Duodenal mucosa (tissue), 2 donors: ENCODE results near the gene CHKA.

Experiments used
- H3K27ac ChIP-seq: one replicate; pipeline ENCODE4 v1.7.0; 2013; ENCODE audit warnings: low read depth, low read length
- H3K27me3 ChIP-seq, 2 donors: one replicate each; pipeline ENCODE4 v1.7.0; 2013; ENCODE audit warnings: low read length in 2 of 2, control low read depth in 1 of 2; ENCODE audit not compliant: insufficient read depth in 2 of 2, control insufficient read depth in 1 of 2
- H3K36me3 ChIP-seq, 2 donors: one replicate each; pipeline ENCODE4 v1.7.0; 2013; ENCODE audit warnings: low read length in 2 of 2, control low read depth in 1 of 2; ENCODE audit not compliant: insufficient read depth in 2 of 2, control insufficient read depth in 1 of 2
- H3K4me1 ChIP-seq, 2 donors: one replicate each; pipeline ENCODE4 v1.7.0; 2013; ENCODE audit warnings: low read length in 2 of 2, control low read depth in 1 of 2; ENCODE audit not compliant: insufficient read depth in 2 of 2, control insufficient read depth in 1 of 2
- H3K4me3 ChIP-seq, 2 donors: one replicate each; pipeline ENCODE4 v1.7.0; 2013; ENCODE audit warnings: low read length in 2 of 2, low read depth in 1 of 2
- H3K9ac ChIP-seq, 2 donors: one replicate each; pipeline ENCODE4 v1.7.0; 2013; ENCODE audit warnings: low read length in 2 of 2, low read depth in 1 of 2
- H3K9me3 ChIP-seq, 2 donors: one replicate each; pipeline ENCODE4 v1.7.0; 2013; ENCODE audit warnings: low read length in 2 of 2, control low read depth in 1 of 2; ENCODE audit not compliant: control insufficient read depth in 1 of 2

The CHKA gene

GRCh38 chr11:68135161-68135560 is 14.0 kb upstream of the CHKA start:
- Histone ChIP-seq H3K9ac (no peak overlapping the region), H3K9me3 (no peaks in the 10 kb centered on the region), H3K4me1 (no peaks in the 10 kb centered on the region), H3K27ac (no peak overlapping the region), H3K27me3 (no peaks in the 10 kb centered on the region), H3K4me3 (no peak overlapping the region), H3K36me3 (no peaks in the 10 kb centered on the region)

DNA sequence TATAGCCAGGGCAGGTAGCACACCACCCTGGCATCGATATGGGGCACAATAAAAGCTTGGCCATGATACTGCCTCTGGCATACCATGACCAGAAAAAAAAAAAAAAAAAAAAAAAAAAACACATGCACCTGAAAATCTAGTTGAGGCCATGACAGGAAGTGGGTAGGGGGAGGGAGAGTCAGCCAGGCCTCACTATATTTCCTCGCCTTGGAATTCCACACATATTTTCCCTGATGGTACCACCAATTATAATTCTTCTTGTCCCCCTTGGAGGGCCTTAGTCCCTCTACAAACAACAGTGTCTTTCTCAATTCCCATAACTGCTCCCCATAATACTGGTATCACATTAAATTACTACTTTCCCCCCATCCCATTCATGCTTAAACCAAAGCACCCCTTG is 12.6 kb upstream of the CHKA start:
- Histone ChIP-seq H3K27me3 (no peaks in the 10 kb centered on the region), H3K9ac (no peak overlapping the region), H3K4me1 (peaks cover 3 to 9% of the 10 kb centered on the region in 2 donors)

DNA sequence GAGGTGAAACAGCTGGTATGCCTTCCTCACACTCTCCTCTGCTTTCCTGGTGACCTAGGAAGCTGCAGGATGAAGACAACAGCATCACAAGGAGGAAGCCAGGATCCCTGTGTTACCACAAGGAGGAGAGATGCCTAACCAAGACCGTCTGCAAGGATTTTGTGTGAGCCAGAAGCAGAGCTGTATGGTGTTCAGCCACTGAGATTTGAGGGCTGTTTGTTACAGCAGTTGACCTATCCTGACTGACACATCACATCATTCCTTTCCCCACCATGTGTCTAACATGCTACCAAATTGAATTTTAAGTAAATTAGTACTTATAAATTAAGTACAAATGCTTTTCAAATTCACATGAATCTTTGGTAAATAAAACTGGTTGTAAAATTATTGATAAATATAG is 8.9 kb upstream of the CHKA start:
- H3K9ac ChIP-seq: no peak overlapping the region
- H3K27me3 ChIP-seq: no peaks in the 10 kb centered on the region
- H3K9me3 ChIP-seq: no peaks in the 10 kb centered on the region
- no peak overlapping the region for H3K4me3 ChIP-seq
- peaks cover 12 to 13% of the 10 kb centered on the region in 2 donors for H3K4me1 ChIP-seq
- H3K27ac ChIP-seq: no peak overlapping the region
- H3K36me3 ChIP-seq: no peaks in the 10 kb centered on the region

More for the DNA sequence above, 12.6 kb upstream of the CHKA start:
- Histone ChIP-seq H3K9me3 (no peaks in the 10 kb centered on the region), H3K4me3 (no peak overlapping the region), H3K36me3 (no peaks in the 10 kb centered on the region), H3K27ac (no peak overlapping the region)

DNA sequence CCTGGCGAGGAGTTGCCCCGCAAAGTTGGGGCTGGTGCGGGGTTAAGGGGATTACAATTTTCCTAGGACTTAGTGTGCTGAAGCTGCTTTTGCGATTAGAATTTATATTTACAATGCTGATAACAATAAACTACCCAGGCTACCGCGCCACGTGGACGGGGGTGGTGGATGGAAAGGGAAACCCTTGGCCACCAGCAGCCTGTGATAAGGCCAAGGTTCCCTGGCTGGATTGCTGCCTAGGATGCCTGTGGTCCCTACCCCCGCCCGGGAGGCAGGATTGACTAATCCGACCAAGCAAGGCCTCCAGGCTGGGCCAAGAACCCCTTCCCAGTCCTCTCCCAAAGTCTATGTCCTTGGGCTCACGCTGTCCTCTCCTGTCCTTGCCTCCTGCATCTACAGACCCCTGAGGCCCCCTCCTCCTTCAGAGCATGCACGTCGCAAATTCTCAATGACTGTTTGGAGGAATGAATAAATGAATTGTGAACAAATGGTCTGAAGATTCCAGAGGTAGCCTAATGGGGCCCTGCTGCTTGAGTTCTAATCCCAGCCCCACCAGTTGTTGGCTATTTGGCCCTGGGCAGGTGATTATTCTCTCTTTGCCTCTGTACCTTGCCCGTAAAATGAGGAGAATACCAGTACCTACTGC is 7.6 kb upstream of the CHKA start:
- Histone ChIP-seq H3K4me3 (peak overlapping the region; percentile 25 to 46), H3K9me3 (no peaks in the 10 kb centered on the region), H3K27me3 (no peaks in the 10 kb centered on the region), H3K9ac (peak overlapping the region; percentile 27 to 43), H3K4me1 (peaks cover 13 to 15% of the 10 kb centered on the region in 2 donors), H3K36me3 (no peaks in the 10 kb centered on the region), H3K27ac (no peak overlapping the region)

DNA sequence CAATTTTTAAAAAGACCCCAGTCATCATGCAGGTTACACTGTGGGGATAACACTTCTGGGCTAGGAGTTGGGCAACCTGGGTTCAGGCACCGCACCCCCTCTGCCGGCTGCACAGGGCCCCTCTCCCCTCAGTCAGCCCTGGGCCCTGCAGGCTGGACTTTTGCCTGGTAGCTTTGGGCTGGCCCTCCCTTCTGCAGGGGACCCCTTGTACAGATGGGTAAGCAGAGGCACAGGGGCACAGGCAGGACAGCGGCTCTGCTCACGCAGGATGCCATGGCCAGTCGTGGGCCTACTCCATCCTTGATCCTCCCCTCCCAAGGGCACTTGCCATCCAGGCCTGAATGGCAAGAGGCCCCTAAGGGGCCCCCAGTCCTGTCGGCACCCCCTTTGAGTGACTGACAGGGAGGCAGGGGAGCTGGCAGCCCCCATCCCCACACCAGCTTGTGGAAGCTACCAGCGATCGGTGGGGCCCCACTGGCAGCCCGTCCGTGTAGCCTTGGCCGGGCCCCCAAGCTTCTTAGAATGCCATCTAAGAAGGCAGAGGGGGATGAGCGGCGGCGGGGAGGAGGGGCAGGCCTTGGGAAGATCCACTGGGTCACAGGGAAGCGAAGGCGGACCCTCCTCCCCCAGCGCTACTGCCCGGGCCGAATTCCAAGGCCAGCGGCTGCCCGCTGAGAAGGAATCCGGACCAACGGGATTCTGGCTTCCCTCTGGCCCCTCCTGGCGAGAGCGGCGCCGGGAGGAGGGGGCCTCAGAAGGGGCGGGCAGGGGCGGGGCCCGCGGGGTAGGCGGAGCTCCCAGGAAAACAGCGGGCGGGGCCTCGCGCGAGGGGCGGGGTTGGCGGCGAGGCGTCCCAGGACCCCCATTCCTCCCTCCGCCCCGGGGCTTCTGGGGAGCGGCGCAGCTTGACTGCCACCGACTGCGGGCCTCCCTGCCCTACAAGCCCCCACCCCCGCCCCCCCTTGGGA is 6.8 kb upstream of the CHKA start:
- H3K36me3 ChIP-seq: no peaks in the 10 kb centered on the region
- peaks cover 13 to 19% of the 10 kb centered on the region in 2 donors for H3K4me1 ChIP-seq
- H3K4me3 ChIP-seq: peak overlapping the region; percentile 25 to 46
- H3K9ac ChIP-seq: peak overlapping the region in 1 of 2 donors; percentile 43
- H3K27ac ChIP-seq: no peak overlapping the region
- no peaks in the 10 kb centered on the region for H3K9me3 ChIP-seq
- H3K27me3 ChIP-seq: no peaks in the 10 kb centered on the region

GRCh38 chr11:68125164-68125563 is 4.0 kb upstream of the CHKA start:
- Histone ChIP-seq H3K4me3 (no peak overlapping the region), H3K27ac (no peak overlapping the region), H3K27me3 (no peaks in the 10 kb centered on the region), H3K9me3 (no peaks in the 10 kb centered on the region), H3K9ac (no peak overlapping the region), H3K36me3 (no peaks in the 10 kb centered on the region), H3K4me1 (peaks cover 20 to 30% of the 10 kb centered on the region in 2 donors)

DNA sequence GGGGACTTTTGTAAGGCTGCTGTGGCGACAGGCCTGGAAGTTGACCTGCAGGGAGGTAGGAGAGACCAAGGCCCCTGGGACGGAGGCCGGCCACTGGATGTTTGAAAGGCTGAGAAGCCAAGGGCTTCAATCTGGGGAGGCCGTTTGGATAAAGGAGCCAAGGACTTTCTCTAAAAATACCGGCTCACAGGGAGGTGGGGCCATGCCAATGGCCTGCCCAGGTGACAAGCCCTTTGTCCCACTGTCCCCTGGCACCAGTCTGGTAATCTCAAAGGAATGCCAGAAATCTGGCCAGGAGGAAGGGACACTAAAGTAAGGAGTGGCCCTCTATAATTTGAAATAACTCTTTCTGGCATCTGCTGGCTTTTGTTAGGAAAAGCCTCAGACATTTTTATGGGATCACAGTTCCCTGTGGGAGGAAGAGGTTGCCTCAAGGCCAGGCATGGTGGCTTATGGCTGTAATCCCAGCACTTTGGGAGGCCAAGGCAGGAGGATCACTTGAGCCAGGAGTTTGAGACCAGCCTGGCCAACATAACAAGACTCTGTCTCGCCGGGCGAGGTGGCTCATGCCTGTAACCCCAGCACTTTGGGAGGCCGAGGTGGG is 1.9 kb upstream of the CHKA start:
- Histone ChIP-seq H3K36me3 (no peaks in the 10 kb centered on the region), H3K4me1 (peaks cover 31 to 32% of the 10 kb centered on the region in 2 donors), H3K27me3 (no peaks in the 10 kb centered on the region), H3K9me3 (no peaks in the 10 kb centered on the region), H3K9ac (no peak overlapping the region), H3K27ac (no peak overlapping the region), H3K4me3 (no peak overlapping the region)

DNA sequence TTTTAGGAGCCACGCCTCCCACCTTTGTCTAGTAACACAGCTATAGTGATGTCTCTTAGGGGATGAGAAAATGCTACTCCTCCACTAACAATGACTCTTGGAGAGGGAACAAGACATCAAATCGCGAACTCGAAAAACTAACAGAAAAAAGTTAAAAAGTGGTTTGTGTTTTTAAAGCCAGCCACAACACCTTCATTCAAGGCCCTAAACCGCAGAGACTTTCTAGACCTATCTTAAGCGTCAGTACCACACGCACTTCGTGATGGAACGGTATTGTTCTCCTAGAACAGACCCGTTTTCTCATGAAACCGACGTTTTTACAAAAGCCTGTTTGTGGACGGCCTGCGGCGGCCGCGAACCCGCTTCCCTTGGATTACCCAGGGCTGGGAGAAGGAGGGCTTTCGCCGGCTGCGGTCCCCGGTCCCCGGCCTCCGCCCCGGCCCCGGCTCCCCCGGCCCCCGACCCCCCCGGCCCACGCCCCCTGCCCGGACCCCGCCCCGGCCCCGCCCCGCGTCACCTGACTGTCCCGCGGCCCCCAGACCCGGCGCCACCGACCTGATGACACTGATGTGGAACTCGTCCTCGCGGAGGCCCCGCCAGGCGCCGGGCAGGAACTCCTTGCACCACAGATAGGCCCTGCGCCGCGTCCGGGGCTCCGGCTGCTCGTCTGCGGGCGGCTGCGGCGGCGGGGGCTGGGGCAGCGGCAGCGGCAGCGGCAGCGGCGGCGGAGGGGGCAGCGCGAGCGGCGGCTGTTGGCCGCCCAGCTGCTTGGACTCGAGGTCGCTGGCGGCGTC is 718 bp downstream of the CHKA start:
- peak overlapping the region; percentile 85 for H3K27ac ChIP-seq
- peak overlapping the region; percentile 71 to 91 for H3K4me3 ChIP-seq
- H3K27me3 ChIP-seq: no peaks in the 10 kb centered on the region
- peak overlapping the region; percentile 76 to 84 for H3K9ac ChIP-seq
- H3K36me3 ChIP-seq: no peaks in the 10 kb centered on the region
- no peaks in the 10 kb centered on the region for H3K9me3 ChIP-seq
- peaks cover 39 to 55% of the 10 kb centered on the region in 2 donors for H3K4me1 ChIP-seq

- Histone ChIP-seq H3K4me1 (peaks cover 39 to 50% of the 10 kb centered on the region in 2 donors), H3K27ac (peak overlapping the region; percentile 39), H3K36me3 (no peaks in the 10 kb centered on the region), H3K9ac (peak overlapping the region; percentile 76 to 84), H3K4me3 (peak overlapping the region; percentile 71 to 91), H3K9me3 (no peaks in the 10 kb centered on the region), H3K27me3 (no peaks in the 10 kb centered on the region)
Measured at GRCh38 chr11:68118706-68119448, 2.3 kb downstream of the CHKA start.
